DOHH2 (cell line): ENCODE measurements around the gene BTBD2.

Experiments used
- H3F3A ChIP-seq: fragments of 200-600 bp; sonication (generic), shearing (Covaris generic); 2 replicates; pipeline ENCODE4 v1.6.0; 2016; ENCODE audit warnings: antibody characterized with exemption, mild to moderate bottlenecking; ENCODE audit not compliant: control insufficient read depth, insufficient read depth
- H3K27ac ChIP-seq: fragments of 200-600 bp; sonication (generic); 2 replicates; pipeline ENCODE4 v1.5.1; 2014; ENCODE audit warnings: low read depth, mild to moderate bottlenecking, low read length, moderate library complexity
- H3K27me3 ChIP-seq: fragments of 200-600 bp; sonication (generic); 2 replicates; pipeline ENCODE4 v1.6.1; 2014; ENCODE audit warnings: mild to moderate bottlenecking, low read length, mixed read lengths; ENCODE audit not compliant: control insufficient read depth
- H3K36me3 ChIP-seq: fragments of 200-600 bp; sonication (generic); 2 replicates; pipeline ENCODE4 v1.6.1; 2014; ENCODE audit warnings: mild to moderate bottlenecking, low read length, moderate library complexity, mixed read lengths; ENCODE audit not compliant: control insufficient read depth
- H3K4me1 ChIP-seq: fragments of 200-600 bp; sonication (generic); 2 replicates; pipeline ENCODE4 v1.6.1; 2014; ENCODE audit warnings: mild to moderate bottlenecking, low read length, mixed read lengths; ENCODE audit not compliant: control insufficient read depth
- H3K4me2 ChIP-seq: fragments of 200-600 bp; sonication (generic); 2 replicates; pipeline ENCODE4 v1.6.0; 2014; ENCODE audit warnings: mild to moderate bottlenecking, low read length, moderate library complexity
- H3K4me3 ChIP-seq: fragments of 200-600 bp; sonication (generic); 2 replicates; pipeline ENCODE4 v1.5.1; 2014; ENCODE audit warnings: mild to moderate bottlenecking, low read length, mixed read lengths
- H3K79me2 ChIP-seq: fragments of 200-600 bp; sonication (generic); 2 replicates; pipeline ENCODE4 v1.6.1; 2014; ENCODE audit warnings: mild to moderate bottlenecking, low read length, mixed read lengths; ENCODE audit not compliant: control insufficient read depth
- H3K9me2 ChIP-seq: fragments of 200-600 bp; sonication (generic); replicated peaks from 2 replicates; pipeline ENCODE4 v1.6.1; 2014; ENCODE audit warnings: mild to moderate bottlenecking, low read length, mixed read lengths; ENCODE audit not compliant: control insufficient read depth
- H3K9me3 ChIP-seq: fragments of 200-600 bp; sonication (generic); 2 replicates; pipeline ENCODE4 v1.6.1; 2014; ENCODE audit warnings: antibody characterized with exemption, low read length, mixed read lengths; ENCODE audit not compliant: control insufficient read depth, insufficient read depth
- H4K20me1 ChIP-seq: fragments of 200-600 bp; sonication (generic); 2 replicates; pipeline ENCODE4 v1.6.0; 2014; ENCODE audit warnings: low read depth, mild to moderate bottlenecking, antibody characterized with exemption, low read length, moderate library complexity; ENCODE audit not compliant: control insufficient read depth, insufficient read depth
- CTCF ChIP-seq: fragments of 200-600 bp; sonication (generic); IDR thresholded peaks from one replicate; pipeline ENCODE4 v1.5.1; 2014; ENCODE audit warnings: antibody characterized with exemption, mild to moderate bottlenecking, low read depth, low read length; ENCODE audit not compliant: poor library complexity, severe bottlenecking
- EZH2phosphoT487 ChIP-seq: fragments of 200-600 bp; sonication (generic); IDR thresholded peaks from 2 replicates; pipeline ENCODE4 v1.6.1; 2017; ENCODE audit warnings: borderline replicate concordance, mild to moderate bottlenecking, antibody characterized with exemption, low read length, moderate library complexity, mixed read lengths

BTBD2 gene

GRCh38 chr19:1953441-1954094, 61.9 kb downstream of the BTBD2 start:
- peaks cover 17% of the 10 kb centered on the region for H4K20me1 ChIP-seq
- peaks cover 16% of the 10 kb centered on the region for H3K36me3 ChIP-seq
- no peak overlapping the region for H3K27ac ChIP-seq
- H3K27me3 ChIP-seq, result no peaks in the 10 kb centered on the region
- H3K4me2 ChIP-seq, result no peak overlapping the region
- TF ChIP-seq CTCF (no peak), EZH2phosphoT487 (no peak)
- H3K79me2 ChIP-seq, result peaks cover 94% of the 10 kb centered on the region
- H3F3A ChIP-seq, result no peaks in the 10 kb centered on the region
- no peaks in the 10 kb centered on the region for H3K4me1 ChIP-seq
- H3K9me2 ChIP-seq, result no peaks in the 10 kb centered on the region
- H3K9me3 ChIP-seq, result no peaks in the 10 kb centered on the region
- no peak overlapping the region for H3K4me3 ChIP-seq

DNA sequence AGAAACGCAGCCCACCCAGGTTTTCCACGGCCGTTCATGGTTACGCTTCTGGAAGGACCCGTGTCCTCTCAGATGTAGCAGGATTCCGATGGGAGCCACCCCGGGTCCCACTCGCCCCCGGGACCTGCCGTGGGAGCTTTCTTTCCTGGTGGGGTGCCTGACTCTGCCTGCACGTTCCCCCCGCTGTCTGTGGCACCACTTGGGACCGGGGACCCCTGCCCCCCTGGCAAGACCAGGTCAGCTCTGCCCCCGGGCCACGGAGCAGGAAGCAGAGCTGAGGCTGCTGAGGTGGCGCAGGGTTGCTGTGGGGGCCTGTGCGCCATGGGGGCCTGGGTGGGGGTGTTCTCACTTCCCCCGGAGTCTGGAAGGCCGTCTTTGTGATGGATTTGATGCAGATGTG, 62.5 kb downstream of the BTBD2 start:
- TF ChIP-seq EZH2phosphoT487 (no peak), CTCF (no peak)
- H3K4me1 ChIP-seq, result no peaks in the 10 kb centered on the region

GRCh38 chr19:1952635-1953034, 62.9 kb downstream of the BTBD2 start:
- no peaks in the 10 kb centered on the region for H3K27me3 ChIP-seq
- TF ChIP-seq CTCF (no peak), EZH2phosphoT487 (no peak)
- no peaks in the 10 kb centered on the region for H3K9me2 ChIP-seq
- H3K4me2 ChIP-seq, result no peak overlapping the region
- H3K36me3 ChIP-seq, result peaks cover 16% of the 10 kb centered on the region
- peaks cover 98% of the 10 kb centered on the region for H3K79me2 ChIP-seq
- H3K4me3 ChIP-seq, result no peak overlapping the region
- H3K9me3 ChIP-seq, result no peaks in the 10 kb centered on the region
- H4K20me1 ChIP-seq, result peaks cover 17% of the 10 kb centered on the region
- no peaks in the 10 kb centered on the region for H3K4me1 ChIP-seq
- no peak overlapping the region for H3K27ac ChIP-seq
- H3F3A ChIP-seq, result no peaks in the 10 kb centered on the region

More for the DNA sequence above, 62.5 kb downstream of the BTBD2 start:
- H3K4me3 ChIP-seq, result no peak overlapping the region
- no peak overlapping the region for H3K4me2 ChIP-seq
- no peaks in the 10 kb centered on the region for H3K9me2 ChIP-seq
- H3K9me3 ChIP-seq, result no peaks in the 10 kb centered on the region
- peaks cover 17% of the 10 kb centered on the region for H4K20me1 ChIP-seq
- H3K79me2 ChIP-seq, result peaks cover 98% of the 10 kb centered on the region
- H3F3A ChIP-seq, result no peaks in the 10 kb centered on the region
- peaks cover 16% of the 10 kb centered on the region for H3K36me3 ChIP-seq
- H3K27ac ChIP-seq, result no peak overlapping the region
- no peaks in the 10 kb centered on the region for H3K27me3 ChIP-seq
